Activated T-cell treated with anti-CD3 and anti-CD28 coated beads, Interleukin-2, amount 50 U/mL, for 4 hours (primary cell): ENCODE results near the gene ZBTB24. TPM values are rescaled to one million over a fixed set of nuclear protein-coding genes. Genes with fewer than 3 reads are reported as not detected.

Experiments used
- ATAC-seq, 2 donors: fragments of 200-7000 bp; cut with Tn5 transposase; one replicate each; pipeline ENCODE4 v1.10.0; 2021
- DNase-seq: peaks from one replicate; pipeline ENCODE4 v3.0.0-alpha.2; 2020
- H3K27me3 Mint-ChIP-seq: one replicate; pipeline ENCODE4 v1.8.0; 2021; ENCODE audit warnings: low read depth, mixed read lengths
- H3K36me3 Mint-ChIP-seq: one replicate; pipeline ENCODE4 v1.8.0; 2022; ENCODE audit warnings: mixed read lengths; ENCODE audit not compliant: insufficient read depth
- H3K4me1 Mint-ChIP-seq: one replicate; pipeline ENCODE4 v1.8.0; 2021; ENCODE audit warnings: low read depth, mixed read lengths
- H3K4me3 Mint-ChIP-seq: one replicate; pipeline ENCODE4 v1.8.0; 2021; ENCODE audit warnings: mild to moderate bottlenecking, moderate library complexity, mixed read lengths
- H3K9me3 Mint-ChIP-seq: one replicate; pipeline ENCODE4 v1.8.0; 2021; ENCODE audit warnings: mixed read lengths
- total RNA-seq, 3 donors: library from RNA; stranded (reverse); gene quantifications; one replicate each; pipeline ENCODE4 v1.2.1, GENCODE V29; 2021

The ZBTB24 gene
- total RNA-seq, 3 donors from 2014 or later, result 13.9 to 15.5 (median 14.8) TPM

DNA sequence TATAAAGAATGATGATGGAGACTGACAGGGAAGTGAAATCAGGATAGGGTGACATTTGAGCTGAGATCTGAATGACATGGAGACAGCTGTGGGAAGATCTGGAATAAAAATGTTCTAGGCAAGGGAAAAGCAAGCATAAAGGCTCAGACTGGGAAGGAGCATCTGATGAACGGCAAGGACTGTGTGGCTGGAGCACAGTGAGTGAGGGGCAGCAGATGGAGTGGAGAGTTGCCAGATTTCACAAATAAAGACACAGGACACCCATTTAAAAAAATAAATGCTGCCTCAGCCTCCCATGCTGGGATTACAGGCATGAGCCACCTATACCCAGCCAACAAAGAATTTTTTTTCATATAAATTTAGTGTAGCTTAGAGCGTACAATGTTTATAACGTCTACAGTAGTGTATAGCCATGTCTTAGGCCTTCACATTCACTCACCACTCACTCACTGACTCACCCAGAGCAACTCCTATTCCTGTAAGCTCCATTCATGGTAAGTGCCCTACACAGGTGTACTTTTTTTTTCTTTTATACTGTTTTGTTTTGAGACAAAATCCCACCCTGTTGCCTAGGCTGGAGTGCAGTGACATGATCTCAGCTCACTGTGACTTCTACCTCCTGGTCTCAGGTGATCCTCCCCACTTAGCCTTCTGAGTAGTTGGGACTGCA is 2.4 kb upstream of the ZBTB24 start:
- H3K4me3 Mint-ChIP-seq, result no peak overlapping the region
- peaks cover 28% of the 10 kb centered on the region for H3K4me1 Mint-ChIP-seq
- no peaks in the 10 kb centered on the region for H3K9me3 Mint-ChIP-seq
- DNase-seq, result no peak
- no peak for ATAC-seq
- H3K36me3 Mint-ChIP-seq, result peaks cover 15% of the 10 kb centered on the region
- no peaks in the 10 kb centered on the region for H3K27me3 Mint-ChIP-seq

DNA sequence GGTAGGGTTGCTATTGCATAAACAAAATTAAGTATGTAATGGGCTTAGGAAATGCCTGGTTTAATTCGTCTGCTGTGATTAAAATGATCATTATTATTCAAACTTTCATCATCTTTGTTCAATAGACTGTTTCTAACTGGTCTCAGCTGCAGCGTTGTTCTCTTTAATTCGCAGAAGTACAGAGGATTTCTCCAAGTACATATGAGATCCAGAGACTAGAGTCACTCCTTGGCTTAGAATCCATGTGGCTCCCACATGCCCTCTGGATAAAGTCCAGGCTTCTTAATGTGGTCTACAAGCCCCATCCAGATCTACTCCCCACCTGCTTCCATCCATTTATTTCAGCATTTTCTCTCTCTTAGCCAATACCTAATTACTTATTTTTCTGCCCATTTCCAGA is 1.1 kb upstream of the ZBTB24 start:
- Mint-ChIP-seq H3K4me1 (peaks cover 35% of the 10 kb centered on the region), H3K36me3 (peaks cover 20% of the 10 kb centered on the region), H3K4me3 (peak overlapping the region; percentile 76), H3K27me3 (no peaks in the 10 kb centered on the region), H3K9me3 (no peaks in the 10 kb centered on the region)
- ATAC-seq (no peak), DNase-seq (no peak)

DNA sequence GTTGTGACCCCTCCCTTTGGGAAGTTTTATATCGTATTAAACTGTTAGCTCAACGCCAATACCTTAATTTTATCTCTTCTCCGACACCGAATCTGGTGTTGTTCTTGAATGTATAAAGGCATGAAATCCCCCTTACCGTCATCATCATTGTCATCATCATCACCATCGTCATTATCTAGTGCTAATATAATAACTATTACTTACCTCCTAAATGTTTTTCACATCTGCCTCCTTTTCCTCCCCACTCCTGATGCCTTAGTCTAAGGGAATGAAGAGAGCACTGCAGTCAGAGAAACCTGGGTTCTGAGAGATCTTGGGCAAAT is 677 bp upstream of the ZBTB24 start:
- Mint-ChIP-seq H3K27me3 (no peaks in the 10 kb centered on the region), H3K4me3 (peak overlapping the region; percentile 76), H3K36me3 (peaks cover 24% of the 10 kb centered on the region), H3K4me1 (peaks cover 39% of the 10 kb centered on the region), H3K9me3 (no peaks in the 10 kb centered on the region)
- DNase-seq, result no peak
- no peak for ATAC-seq

DNA sequence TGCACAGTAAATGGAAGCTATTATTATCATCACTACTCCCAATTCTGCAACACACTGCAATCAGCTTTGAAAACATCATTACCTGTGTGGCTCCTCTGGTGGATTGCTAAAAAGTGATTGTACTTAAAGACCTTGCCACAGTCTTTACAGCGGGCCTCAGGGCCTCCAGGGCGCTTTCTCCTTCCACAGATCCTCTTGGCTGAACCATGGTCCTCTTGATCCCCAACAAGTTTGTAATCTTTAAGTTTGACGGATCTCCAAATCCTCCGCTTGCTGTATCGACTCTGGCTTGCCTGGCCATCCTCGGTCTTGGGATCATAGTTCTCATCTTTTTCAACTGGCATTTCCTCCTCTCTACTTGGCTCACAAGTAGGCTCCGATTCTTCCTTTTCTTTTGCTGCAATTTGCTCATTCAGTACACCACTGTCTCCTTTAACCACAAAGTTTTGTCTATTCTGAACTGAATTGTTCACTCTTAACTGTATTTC is 2.0 kb downstream of the ZBTB24 start:
- peaks cover 64% of the 10 kb centered on the region for H3K4me1 Mint-ChIP-seq
- no peak for ATAC-seq
- H3K27me3 Mint-ChIP-seq, result no peaks in the 10 kb centered on the region
- DNase-seq, result no peak
- no peaks in the 10 kb centered on the region for H3K9me3 Mint-ChIP-seq
- peaks cover 41% of the 10 kb centered on the region for H3K36me3 Mint-ChIP-seq
- peak overlapping the region; percentile 95 for H3K4me3 Mint-ChIP-seq

DNA sequence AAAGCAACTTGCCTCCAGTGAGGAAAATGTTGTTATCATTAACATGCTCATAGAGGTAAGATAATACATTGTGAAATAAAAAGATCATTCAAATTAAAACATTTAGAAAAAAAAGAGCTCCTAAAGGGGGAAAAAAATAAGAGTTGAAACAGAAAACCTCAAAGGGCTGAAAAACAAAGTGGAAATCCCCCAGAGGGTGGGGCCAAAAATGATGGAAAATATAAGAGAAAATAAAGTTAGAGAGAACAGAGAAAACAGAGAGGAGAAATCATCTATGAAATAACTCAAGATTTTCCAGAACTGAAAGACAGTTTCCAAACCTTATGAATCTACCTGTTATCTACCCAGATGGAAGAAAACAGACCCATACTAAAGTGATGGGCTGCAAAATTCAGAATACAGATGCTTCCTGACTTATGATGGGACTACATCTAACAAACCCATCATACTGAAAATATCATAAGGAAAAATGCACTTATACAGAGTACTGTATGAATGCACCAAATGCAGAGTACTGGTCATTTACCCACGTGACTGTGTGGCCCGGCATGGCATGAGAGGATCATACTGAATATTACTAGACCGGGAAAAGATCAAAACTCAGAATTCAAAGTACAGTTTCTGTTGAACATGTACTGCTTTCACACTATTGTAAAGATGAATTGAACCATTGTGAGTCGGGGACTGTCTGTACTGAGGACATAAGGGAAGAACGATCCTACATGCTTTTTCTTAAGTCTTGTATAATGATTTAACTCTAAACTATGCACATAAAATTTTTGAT is 4.0 kb downstream of the ZBTB24 start:
- Mint-ChIP-seq H3K4me1 (peaks cover 73% of the 10 kb centered on the region), H3K9me3 (no peaks in the 10 kb centered on the region)
- DNase-seq, result no peak

DNA sequence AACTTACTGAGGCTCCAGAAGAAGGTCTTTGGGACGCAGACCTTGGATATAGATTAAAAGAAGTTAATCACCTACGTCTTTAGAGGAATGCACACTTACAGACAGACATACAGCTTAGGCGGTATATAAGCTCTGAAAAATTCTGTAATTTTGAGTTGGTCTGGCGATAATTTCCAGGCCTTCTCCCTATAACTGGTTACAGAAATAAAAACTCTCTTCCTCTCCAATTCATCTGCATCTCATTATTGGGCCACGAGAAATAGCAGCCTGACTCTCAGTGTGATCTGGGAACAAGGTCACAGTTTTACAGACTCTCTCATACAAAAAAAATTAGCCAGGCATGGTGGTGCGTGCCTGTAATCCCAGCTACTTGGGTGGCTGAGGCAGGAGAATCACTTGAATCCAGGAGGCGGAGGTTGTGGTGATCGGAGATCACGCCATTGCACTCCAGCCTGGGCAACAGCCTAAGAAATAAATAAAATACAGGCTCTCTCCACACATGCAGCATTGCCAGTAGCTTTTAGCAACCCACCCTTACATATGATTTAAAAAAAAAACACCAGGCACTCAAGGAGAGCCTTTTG is 4.7 kb downstream of the ZBTB24 start:
- H3K4me3 Mint-ChIP-seq, result peak overlapping the region; percentile 85
- DNase-seq (no peak), ATAC-seq (no peak)
- no peaks in the 10 kb centered on the region for H3K9me3 Mint-ChIP-seq
- peaks cover 72% of the 10 kb centered on the region for H3K4me1 Mint-ChIP-seq
- H3K36me3 Mint-ChIP-seq, result peaks cover 57% of the 10 kb centered on the region
- H3K27me3 Mint-ChIP-seq, result no peaks in the 10 kb centered on the region

More for the DNA sequence above, 4.0 kb downstream of the ZBTB24 start:
- Mint-ChIP-seq H3K36me3 (peaks cover 54% of the 10 kb centered on the region), H3K4me3 (peak overlapping the region; percentile 85), H3K27me3 (no peaks in the 10 kb centered on the region)
- no peak for ATAC-seq

DNA sequence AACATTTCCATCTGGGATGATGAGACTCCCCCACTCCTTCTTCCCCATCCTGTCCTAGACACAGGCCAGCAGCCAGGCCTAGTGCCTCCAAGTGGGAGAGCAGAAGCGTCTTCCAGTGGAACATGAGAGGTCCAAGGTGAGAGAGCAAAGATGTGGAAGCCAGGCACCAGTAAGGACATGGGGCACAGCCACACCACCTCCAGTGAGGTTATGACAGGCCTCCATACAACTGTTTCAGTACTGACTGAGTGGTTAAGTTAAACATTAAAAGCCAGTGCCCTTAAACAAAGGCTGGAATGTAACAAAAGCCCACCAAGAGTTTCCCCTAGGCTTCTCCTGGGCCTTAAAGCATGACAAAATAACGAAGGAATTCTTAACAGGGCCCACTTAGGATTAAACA is 5.3 kb downstream of the ZBTB24 start:
- peaks cover 62% of the 10 kb centered on the region for H3K36me3 Mint-ChIP-seq
- H3K27me3 Mint-ChIP-seq, result no peaks in the 10 kb centered on the region
- H3K4me3 Mint-ChIP-seq, result peak overlapping the region; percentile 85
- peak; percentile 18 to 31 for ATAC-seq
- H3K4me1 Mint-ChIP-seq, result peaks cover 77% of the 10 kb centered on the region
- H3K9me3 Mint-ChIP-seq, result no peaks in the 10 kb centered on the region
- DNase-seq, result no peak

DNA sequence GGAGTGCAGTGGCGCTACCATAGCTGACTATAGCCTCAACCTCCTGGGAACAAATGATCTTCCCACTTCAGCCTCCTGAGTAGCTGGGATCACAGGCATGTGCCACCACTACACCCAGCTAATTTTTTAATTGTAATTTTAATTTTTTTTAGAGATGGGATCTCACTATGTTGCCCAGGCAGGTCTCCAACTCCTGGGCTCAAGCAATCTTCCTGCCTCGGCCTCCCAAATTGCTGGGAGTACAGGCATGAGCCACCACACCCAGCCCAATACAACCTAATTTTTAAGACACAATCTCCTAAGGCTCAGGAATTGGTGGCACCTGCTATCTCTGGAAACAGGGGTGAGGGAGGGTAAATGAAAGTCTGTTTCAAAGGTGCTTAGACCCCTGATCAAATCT is 5.8 kb downstream of the ZBTB24 start:
- no peak for DNase-seq
- no peaks in the 10 kb centered on the region for H3K27me3 Mint-ChIP-seq
- H3K36me3 Mint-ChIP-seq, result peaks cover 67% of the 10 kb centered on the region
- H3K4me1 Mint-ChIP-seq, result peaks cover 83% of the 10 kb centered on the region
- H3K9me3 Mint-ChIP-seq, result no peaks in the 10 kb centered on the region
- no peak for ATAC-seq
- H3K4me3 Mint-ChIP-seq, result peak overlapping the region; percentile 85

DNA sequence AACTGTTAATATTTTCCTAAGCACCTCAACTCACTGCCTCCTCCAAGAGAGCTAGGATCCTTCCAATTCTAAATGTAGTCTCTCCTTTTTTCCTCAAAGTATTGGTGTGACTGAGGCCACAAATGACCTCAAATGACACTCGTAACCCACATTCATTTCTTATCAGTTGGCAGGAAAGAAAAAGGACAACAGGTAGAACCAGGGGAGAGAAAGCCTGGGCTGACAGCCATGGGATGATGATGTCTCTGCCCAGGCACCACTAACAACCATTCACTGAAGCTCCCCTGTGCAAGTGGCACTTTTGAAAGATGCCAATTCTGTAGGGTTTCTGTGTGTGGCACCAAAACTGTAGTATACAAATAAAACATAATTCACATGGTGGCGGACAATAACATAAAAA is 7.4 kb downstream of the ZBTB24 start:
- H3K9me3 Mint-ChIP-seq, result no peaks in the 10 kb centered on the region
- DNase-seq, result no peak
- peak overlapping the region; percentile 33 for H3K4me3 Mint-ChIP-seq
- ATAC-seq, result no peak
- peaks cover 68% of the 10 kb centered on the region for H3K36me3 Mint-ChIP-seq
- no peaks in the 10 kb centered on the region for H3K27me3 Mint-ChIP-seq
- H3K4me1 Mint-ChIP-seq, result peaks cover 77% of the 10 kb centered on the region

DNA sequence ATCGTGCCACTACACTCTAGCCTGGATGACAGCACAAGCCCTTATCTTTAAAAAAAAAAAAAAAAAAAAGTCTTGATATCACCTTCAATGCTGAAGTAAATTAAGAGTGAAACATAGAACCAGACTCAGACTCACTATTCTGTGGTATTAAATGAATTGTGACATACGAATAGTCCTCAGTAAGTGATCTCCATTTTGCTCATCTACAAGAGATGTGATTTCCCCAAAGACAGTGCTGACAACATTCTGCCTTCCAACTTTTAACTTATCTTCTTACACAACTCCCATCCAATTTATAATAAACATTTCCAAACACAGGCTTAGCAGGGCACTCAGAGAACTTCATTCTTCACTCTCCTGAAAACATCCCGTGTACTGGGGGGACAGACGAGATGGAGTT is 8.0 kb downstream of the ZBTB24 start:
- DNase-seq, result no peak
- Mint-ChIP-seq H3K9me3 (no peaks in the 10 kb centered on the region), H3K4me3 (peak overlapping the region; percentile 5), H3K36me3 (peaks cover 67% of the 10 kb centered on the region), H3K4me1 (peaks cover 77% of the 10 kb centered on the region), H3K27me3 (no peaks in the 10 kb centered on the region)
- peak; percentile 51 for ATAC-seq

DNA sequence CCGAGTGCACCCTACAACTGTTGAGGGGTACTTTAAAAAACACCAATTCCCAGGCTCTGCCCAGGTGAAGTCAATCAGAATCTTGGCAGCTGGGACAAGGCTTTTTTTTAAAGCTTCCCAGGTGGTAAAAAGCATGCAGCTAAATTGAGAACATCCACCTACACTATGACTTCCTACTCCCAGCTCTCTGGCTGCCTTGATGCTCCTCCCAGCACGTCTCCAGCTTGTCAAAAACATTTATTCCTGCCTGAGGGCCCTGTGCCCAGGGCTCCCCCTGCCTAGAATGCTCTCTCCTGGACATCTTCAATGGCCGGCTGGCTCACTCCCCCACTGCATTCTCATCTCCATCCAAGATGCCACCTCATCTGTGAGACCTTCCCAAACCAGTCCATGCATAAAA is 9.9 kb downstream of the ZBTB24 start:
- Mint-ChIP-seq H3K4me1 (peaks cover 69% of the 10 kb centered on the region), H3K9me3 (no peaks in the 10 kb centered on the region), H3K36me3 (peaks cover 65% of the 10 kb centered on the region), H3K27me3 (no peaks in the 10 kb centered on the region), H3K4me3 (no peak overlapping the region)
- DNase-seq (no peak), ATAC-seq (no peak)

DNA sequence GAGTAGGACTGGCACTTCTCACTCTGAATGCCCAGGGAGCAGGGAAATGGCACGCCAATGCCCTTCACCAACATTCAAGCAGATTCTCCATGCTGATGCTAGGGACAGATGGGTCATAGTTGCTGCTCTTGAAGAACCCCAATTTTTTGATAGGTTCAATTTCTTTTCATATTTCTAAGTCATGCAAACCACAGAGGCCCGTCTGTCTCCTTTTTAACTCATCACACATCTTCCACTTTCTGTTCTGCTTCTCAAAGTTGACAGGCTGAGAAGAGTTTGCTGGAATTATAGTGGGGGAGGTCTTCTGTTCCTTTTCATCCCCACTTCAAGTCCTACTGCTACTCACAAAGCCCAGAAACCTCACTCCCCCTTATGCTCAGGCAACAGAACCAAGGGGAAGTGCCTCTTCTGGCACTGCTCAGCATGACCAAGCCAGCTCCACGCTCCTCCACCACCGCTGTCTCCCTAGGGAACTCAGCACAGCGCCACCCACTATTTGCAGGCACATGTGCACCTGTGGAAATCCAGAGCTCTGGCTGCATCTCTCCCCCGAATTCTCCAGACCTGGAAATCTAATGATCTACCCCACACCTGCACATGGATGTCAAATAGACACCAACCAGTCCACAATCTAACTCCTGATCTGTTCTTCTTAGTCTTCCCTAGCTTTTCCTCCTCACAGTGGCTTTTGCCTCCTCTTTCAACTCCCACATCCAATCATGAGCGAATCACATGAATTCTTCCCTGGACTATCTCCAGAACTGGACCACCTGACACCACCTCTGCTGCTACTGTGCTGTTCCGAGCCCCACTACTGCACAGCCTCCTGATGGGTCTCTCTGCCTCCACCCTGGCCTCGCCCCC is 10.7 kb downstream of the ZBTB24 start:
- Mint-ChIP-seq H3K27me3 (no peaks in the 10 kb centered on the region), H3K9me3 (no peaks in the 10 kb centered on the region), H3K4me3 (no peak overlapping the region), H3K4me1 (peaks cover 64% of the 10 kb centered on the region), H3K36me3 (peaks cover 67% of the 10 kb centered on the region)
- ATAC-seq (peak; percentile 44 to 71), DNase-seq (no peak)

DNA sequence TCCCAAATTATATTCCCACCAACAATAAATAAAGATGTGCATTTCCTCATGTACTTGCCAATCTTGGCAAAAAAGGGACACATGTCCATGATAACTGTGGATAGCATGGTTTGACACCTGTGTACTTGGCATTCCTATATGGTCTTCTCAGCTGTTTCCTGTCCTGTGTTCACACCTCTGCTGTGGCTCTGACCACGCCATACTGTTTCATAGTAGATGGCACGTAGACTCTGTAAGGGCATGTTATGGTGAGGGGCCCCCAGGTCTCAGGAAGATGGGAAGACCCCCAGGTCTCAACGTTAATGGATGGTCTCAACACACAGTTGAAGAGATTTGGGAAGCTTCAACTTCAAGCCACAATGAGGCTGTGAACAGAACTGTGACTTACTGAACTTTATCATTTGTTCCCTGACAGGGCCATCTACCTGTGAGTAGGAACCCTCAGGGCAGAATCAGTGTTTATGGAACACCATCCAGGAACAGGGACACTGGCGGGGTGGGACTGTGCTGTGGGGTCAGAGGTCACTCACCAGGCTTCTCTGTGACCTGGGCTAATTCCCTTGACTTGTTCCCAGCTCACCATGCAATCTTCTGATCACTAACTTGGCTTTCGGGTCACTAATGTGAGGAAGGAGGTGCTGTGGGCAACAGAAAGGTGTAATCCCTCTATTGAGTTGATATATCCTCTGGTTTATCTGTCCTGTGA is 11.8 kb downstream of the ZBTB24 start:
- no peaks in the 10 kb centered on the region for H3K9me3 Mint-ChIP-seq
- H3K4me1 Mint-ChIP-seq, result peaks cover 55% of the 10 kb centered on the region
- H3K36me3 Mint-ChIP-seq, result peaks cover 66% of the 10 kb centered on the region
- DNase-seq, result no peak
- H3K4me3 Mint-ChIP-seq, result no peak overlapping the region
- ATAC-seq, result no peak
- no peaks in the 10 kb centered on the region for H3K27me3 Mint-ChIP-seq
